A673 (cell line): ENCODE measurements around the gene JMJD1C. TPM values are rescaled to one million over a fixed set of nuclear protein-coding genes. Genes with fewer than 3 reads are reported as not detected.

Experiments used
- BruUV-seq: library from RNA; stranded (reverse); fragments of 400-500 nt; replicated peaks from 2 replicates; lab custom pipeline; 2021; lab: Mats Ljungman, UMichigan
- CTCF ChIA-PET: fragments of 300-600 bp; sonication (Branson Sonifier 250); formaldehyde crosslinking; loops from one replicate; lab custom pipeline; 2022; ENCODE audit warnings: antibody characterized with exemption; lab: Charles Lee
- POLR2A ChIA-PET: fragments of 300-600 bp; sonication (Branson Sonifier 250); formaldehyde crosslinking; loops from one replicate; lab custom pipeline; 2022; ENCODE audit warnings: antibody characterized with exemption; ENCODE audit not compliant: low non-redundant PET; lab: Charles Lee
- DNase-seq: peaks from one replicate; pipeline ENCODE4 v3.0.0-alpha.2; 2015; ENCODE audit warnings: low spot score
- H3K27ac ChIP-seq: fragments of 200-600 bp; sonication (generic); 2 replicates; pipeline ENCODE4 v1.5.1; 2016; ENCODE audit warnings: mixed run types, low read depth, mild to moderate bottlenecking, mixed read lengths, antibody characterized with exemption, low read length; ENCODE audit not compliant: poor library complexity, severe bottlenecking
- H3K27me3 ChIP-seq: fragments of 200-600 bp; sonication (generic); replicated peaks from 2 replicates; pipeline ENCODE4 v1.6.1; 2017; ENCODE audit warnings: mixed run types, low read depth, mild to moderate bottlenecking, mixed read lengths, antibody characterized with exemption, low read length; ENCODE audit not compliant: insufficient read depth, poor library complexity
- H3K36me3 ChIP-seq: fragments of 200-600 bp; sonication (generic); 2 replicates; pipeline ENCODE4 v1.6.1; 2016; ENCODE audit warnings: mixed run types, mild to moderate bottlenecking, mixed read lengths, antibody characterized with exemption, low read length; ENCODE audit not compliant: insufficient read depth, poor library complexity, severe bottlenecking
- H3K4me1 ChIP-seq: fragments of 200-600 bp; sonication (generic); 2 replicates; pipeline ENCODE4 v1.6.1; 2017; ENCODE audit warnings: mixed run types, mild to moderate bottlenecking, mixed read lengths, antibody characterized with exemption, low read length; ENCODE audit not compliant: insufficient read depth, poor library complexity, severe bottlenecking
- H3K4me3 ChIP-seq: fragments of 200-600 bp; sonication (generic); 2 replicates; pipeline ENCODE4 v1.5.1; 2016; ENCODE audit warnings: low read depth, mixed run types, mild to moderate bottlenecking, mixed read lengths, low read length; ENCODE audit not compliant: poor library complexity, severe bottlenecking
- H3K9me3 ChIP-seq: fragments of 200-600 bp; sonication (generic); 2 replicates; pipeline ENCODE4 v1.6.1; 2016; ENCODE audit warnings: mixed run types, low read depth, mild to moderate bottlenecking, mixed read lengths, antibody characterized with exemption, low read length; ENCODE audit not compliant: poor library complexity, severe bottlenecking
- CTCF ChIP-seq: fragments of 300-800, 200-600 bp; sonication (generic); conservative IDR thresholded peaks from 2 replicates; pipeline ENCODE4 v1.5.1; 2017; ENCODE audit warnings: low read depth, mild to moderate bottlenecking, antibody characterized with exemption, low read length, moderate library complexity, mixed read lengths
- EZH2 ChIP-seq: fragments of 200-600 bp; sonication (generic); IDR thresholded peaks from 2 replicates; pipeline ENCODE4 v1.6.1; 2017; ENCODE audit warnings: borderline replicate concordance, low read depth, mild to moderate bottlenecking, mixed read lengths, antibody characterized with exemption, low read length; ENCODE audit not compliant: poor library complexity, severe bottlenecking
- intact Hi-C: fragments of 100-400 bp; cut with micrococcal nuclease; formaldehyde crosslinking; loops from one replicate; pipeline ENCODE4 v1.10.0; 2022; ENCODE audit not compliant: unreplicated experiment
- total RNA-seq: library from RNA; stranded (reverse); gene quantifications from 2 replicates; pipeline ENCODE4 v1.2.3, GENCODE V29; 2021

Gene JMJD1C
- total RNA-seq, 1 experiment from 2014 or later: 71.4 TPM

- ChIA-PET CTCF (no interaction called here), POLR2A (no interaction called here)
- Histone ChIP-seq H3K9me3 (no peaks in the 10 kb centered on the region), H3K4me1 (peaks cover 47% of the 10 kb centered on the region), H3K4me3 (no peak overlapping the region), H3K36me3 (no peaks in the 10 kb centered on the region), H3K27me3 (no peaks in the 10 kb centered on the region), H3K27ac (no peak overlapping the region)
- no peak for DNase-seq
- BruUV-seq: no TSS peak
- TF ChIP-seq EZH2 (no peak), CTCF (no peak)
- intact Hi-C loops: no loop called here
These were observed 236.6 kb downstream of the JMJD1C start for GRCh38 chr10:63229161-63229560.

- H3K36me3 ChIP-seq: no peaks in the 10 kb centered on the region
- TF ChIP-seq CTCF (no peak), EZH2 (no peak)
- intact Hi-C loops: no loop called here
- DNase-seq: no peak
- H3K27me3 ChIP-seq: no peaks in the 10 kb centered on the region
- peaks cover 44% of the 10 kb centered on the region for H3K4me1 ChIP-seq
- ChIA-PET POLR2A (interaction anchor here (0.6 kb wide), 1 partner anchor 12 kb away, joined by 3 read pairs; no protein-coding TSS in a partner anchor), CTCF (no interaction called here)
- no peak overlapping the region for H3K27ac ChIP-seq
- no TSS peak for BruUV-seq
- H3K9me3 ChIP-seq: no peaks in the 10 kb centered on the region
- no peak overlapping the region for H3K4me3 ChIP-seq
These were observed 237.5 kb downstream of the JMJD1C start for GRCh38 chr10:63228237-63228636.

GRCh38 chr10:63227207-63227895 lies 238.4 kb downstream of the JMJD1C start:
- BruUV-seq: no TSS peak
- CTCF ChIA-PET: no interaction called here

More at GRCh38 chr10:63227207-63227895, 238.4 kb downstream of the JMJD1C start:
- H3K27ac ChIP-seq: no peak overlapping the region
- peaks cover 35% of the 10 kb centered on the region for H3K4me1 ChIP-seq
- H3K4me3 ChIP-seq: no peak overlapping the region
- POLR2A ChIA-PET: interaction anchor here (0.6 kb wide), 1 partner anchor 54 kb away, joined by 7 read pairs; no protein-coding TSS in a partner anchor
- no peaks in the 10 kb centered on the region for H3K36me3 ChIP-seq
- H3K27me3 ChIP-seq: no peaks in the 10 kb centered on the region
- intact Hi-C loops: no loop called here
- no peak for DNase-seq
- no peak for TF ChIP-seq CTCF
- TF ChIP-seq EZH2: no peak
- no peaks in the 10 kb centered on the region for H3K9me3 ChIP-seq
